K562 (cell line): ENCODE data around the gene CISTR. TPM values are rescaled to one million over a fixed set of nuclear protein-coding genes. Genes with fewer than 3 reads are reported as not detected.
A peak's percentile ranks its signal among the peaks of the same experiment; 100 is the strongest.

Experiments
- ATAC-seq: fragments of 200-7000 bp; cut with Tn5 transposase; 3 replicates; pipeline ENCODE4 v1.9.1; 2020; ENCODE audit warnings: moderate library complexity
- BruUV-seq: library from RNA; stranded (reverse); fragments of 400-500 nt; replicated peaks from 2 replicates; lab custom pipeline; 2021; lab: Mats Ljungman, UMichigan
- CTCF ChIA-PET: fragments of 300-600 bp; formaldehyde crosslinking; extraction: SDS; loops from one replicate; lab custom pipeline; 2021; ENCODE audit warnings: low intra/inter-chr PET ratio; lab: Yijun Ruan, JAX
- POLR2A ChIA-PET: fragments of 300-600, 350-650 bp; sonication (Branson Sonifier 250); formaldehyde crosslinking; extraction: SDS; loops from one replicate; lab custom pipeline; 2021; ENCODE audit warnings: antibody characterized with exemption, inconsistent platforms; lab: Yijun Ruan, JAX
- DNase-seq, 4 experiments: peaks; one replicate each; pipeline versions ENCODE4 v3.0.0 to v3.0.0-alpha.2; 2011 to 2018; ENCODE audit warnings: low spot score in 3 of 4, mixed read lengths in 3 of 4; ENCODE audit errors: extremely low read depth in 1 of 4
- FAIRE-seq: peaks from 2 replicates; lab custom pipeline; 2011; peaks lifted over from hg19 to GRCh38; lab: Jason Lieb, UNC
- H2AFZ ChIP-seq: 2 replicates; pipeline ENCODE4 v1.6.0; 2011; ENCODE audit warnings: low read depth, low read length, control low read depth, inconsistent platforms
- H3K27ac ChIP-seq: fragments of 200-600 bp; 3 replicates; pipeline ENCODE4 v1.8.0; 2011; ENCODE audit warnings: low read depth, mild to moderate bottlenecking, control low read depth, inconsistent platforms, low read length, moderate library complexity, mixed read lengths; ENCODE audit errors: extremely low read depth
- H3K27me3 ChIP-seq, 2 experiments: fragments of 300-600 bp in 1 of 2; 2 replicates in 1 of 2; 3 replicates in 1 of 2; pipeline versions ENCODE4 v1.6.0 to v1.8.0; 2011; ENCODE audit warnings: inconsistent platforms in 2 of 2, low read length in 2 of 2, mild to moderate bottlenecking in 1 of 2, mixed read lengths in 1 of 2, moderate library complexity in 1 of 2; ENCODE audit not compliant: control insufficient read depth in 2 of 2, insufficient read depth in 2 of 2
- H3K36me3 ChIP-seq: fragments of 300-600 bp; 3 replicates; pipeline ENCODE4 v1.8.0; 2011; ENCODE audit warnings: mild to moderate bottlenecking, low read length, inconsistent platforms; ENCODE audit not compliant: control insufficient read depth, insufficient read depth
- H3K4me1 ChIP-seq, 2 experiments: fragments of 200-600 bp in 1 of 2; replicated peaks in 1 of 2; 2 replicates in 1 of 2; 3 replicates in 1 of 2; pipeline versions ENCODE4 v1.5.1 to v1.8.0; 2011; ENCODE audit warnings: inconsistent platforms in 2 of 2, low read length in 2 of 2, mild to moderate bottlenecking in 1 of 2, mixed read lengths in 1 of 2, moderate library complexity in 1 of 2; ENCODE audit not compliant: control insufficient read depth in 2 of 2, insufficient read depth in 2 of 2
- H3K4me2 ChIP-seq: 2 replicates; pipeline ENCODE4 v1.6.1; 2011; ENCODE audit warnings: low read length, control low read depth, inconsistent platforms, mixed read lengths; ENCODE audit not compliant: insufficient read depth
- H3K4me3 ChIP-seq: fragments of 200-600 bp; sonication (generic), shearing (Covaris generic); 2 replicates; pipeline ENCODE4 v1.5.1; 2016; ENCODE audit warnings: control low read depth, inconsistent platforms
- H3K79me2 ChIP-seq: fragments of 200-600 bp; 3 replicates; pipeline ENCODE4 v1.8.0; 2011; ENCODE audit warnings: low read length, inconsistent platforms; ENCODE audit not compliant: control insufficient read depth, insufficient read depth
- H3K9ac ChIP-seq, 2 experiments: 2 replicates each; pipeline versions ENCODE4 v1.6.0 to v1.6.1; 2011; ENCODE audit warnings: low read depth in 2 of 2, low read length in 2 of 2, control low read depth in 1 of 2, inconsistent platforms in 1 of 2, mild to moderate bottlenecking in 1 of 2, mixed read lengths in 1 of 2; ENCODE audit not compliant: insufficient read depth in 1 of 2
- H3K9me1 ChIP-seq: one replicate; pipeline ENCODE4 v1.6.0; 2011; ENCODE audit warnings: inconsistent platforms, mild to moderate bottlenecking, low read length, moderate library complexity; ENCODE audit not compliant: control insufficient read depth, insufficient read depth
- H3K9me3 ChIP-seq: replicated peaks from 2 replicates; pipeline ENCODE4 v1.5.1; 2011; ENCODE audit warnings: low read depth, low read length, inconsistent platforms; ENCODE audit not compliant: control insufficient read depth, insufficient read depth
- H4K20me1 ChIP-seq: replicated peaks from 2 replicates; pipeline ENCODE4 v1.6.1; 2011; ENCODE audit warnings: low read length, inconsistent platforms, mixed read lengths; ENCODE audit not compliant: control insufficient read depth, insufficient read depth
- CTCF ChIP-seq, 3 experiments: IDR thresholded peaks in 2 of 3; conservative IDR thresholded peaks in 1 of 3; 2 replicates each; pipeline ENCODE4 v1.5.1; 2011 to 2012; ENCODE audit warnings: low read length in 3 of 3, mild to moderate bottlenecking in 3 of 3, control low read depth in 2 of 3, improper control_type of control experiment in 1 of 3, inconsistent platforms in 1 of 3, low read depth in 1 of 3, mixed read lengths in 1 of 3, moderate library complexity in 1 of 3; ENCODE audit not compliant: insufficient read depth in 2 of 3
- CXXC5 ChIP-seq: fragments of 250-450 bp; sonication (Bioruptor Pico); IDR thresholded peaks from 2 replicates; pipeline ENCODE4 v1.8.0; 2022; ENCODE audit warnings: inconsistent platforms, mild to moderate bottlenecking, moderate library complexity
- E2F3 ChIP-seq: fragments of 250-450 bp; sonication (Bioruptor Pico); IDR thresholded peaks from 2 replicates; pipeline ENCODE4 v1.4.0; 2020; ENCODE audit warnings: mild to moderate bottlenecking
- HNRNPLL ChIP-seq: fragments of 200-400 bp; formaldehyde crosslinking; IDR thresholded peaks from 2 replicates; pipeline ENCODE4 v1.6.1; 2017; ENCODE audit warnings: low read length, low read depth, mild to moderate bottlenecking; ENCODE audit not compliant: poor library complexity, severe bottlenecking
- MAZ ChIP-seq, 2 experiments: fragments of 450-650 bp in 1 of 2; sonication (generic) in 1 of 2; formaldehyde crosslinking; IDR thresholded peaks in 1 of 2; conservative IDR thresholded peaks in 1 of 2; 2 replicates each; pipeline versions ENCODE4 v1.4.0 to v1.5.0; 2020; ENCODE audit warnings: mild to moderate bottlenecking in 1 of 2, missing genetic modification reagents in 1 of 2
- NFE2L1 ChIP-seq: fragments of 450-650 bp; IDR thresholded peaks from 2 replicates; pipeline ENCODE4 v1.6.1; 2016; ENCODE audit warnings: missing genetic modification characterization, low read depth, mild to moderate bottlenecking, missing compliant biosample characterization, moderate library complexity, borderline replicate concordance
- NR0B1 ChIP-seq: fragments of 450-650 bp; IDR thresholded peaks from one replicate; pipeline ENCODE4 v1.6.1; 2018; ENCODE audit warnings: mild to moderate bottlenecking, moderate library complexity; ENCODE audit not compliant: partially characterized antibody
- PRPF4 ChIP-seq: fragments of 200-400 bp; formaldehyde crosslinking; IDR thresholded peaks from one replicate; pipeline ENCODE4 v1.6.1; 2017; ENCODE audit warnings: low read length, low read depth, mild to moderate bottlenecking; ENCODE audit not compliant: insufficient read depth, poor library complexity, severe bottlenecking
- RBBP5 ChIP-seq: fragments of 200-600 bp; sonication (generic); IDR thresholded peaks from 2 replicates; pipeline ENCODE4 v1.6.1; 2012; ENCODE audit warnings: borderline replicate concordance, mild to moderate bottlenecking, low read length, control low read depth, inconsistent platforms; ENCODE audit not compliant: insufficient read depth, poor library complexity, severe bottlenecking
- RFX1 ChIP-seq: fragments of 450-650 bp; IDR thresholded peaks from 2 replicates; pipeline ENCODE4 v1.6.1; 2016; ENCODE audit warnings: mild to moderate bottlenecking, moderate library complexity
- TAF9B ChIP-seq: fragments of 450-650 bp; IDR thresholded peaks from 2 replicates; pipeline ENCODE4 v1.6.1; 2018; ENCODE audit warnings: mild to moderate bottlenecking; ENCODE audit not compliant: partially characterized antibody
- ZNF174 ChIP-seq: fragments of 250-450 bp; sonication (Bioruptor Pico); IDR thresholded peaks from 2 replicates; pipeline ENCODE4 v1.4.0; 2020; ENCODE audit warnings: mild to moderate bottlenecking
- ZNF184 ChIP-seq: sonication (generic); formaldehyde crosslinking; IDR thresholded peaks from 2 replicates; pipeline ENCODE4 v1.5.0; 2020; ENCODE audit warnings: missing genetic modification reagents
- ZNF212 ChIP-seq: fragments of 450-650 bp; formaldehyde crosslinking; IDR thresholded peaks from 2 replicates; pipeline ENCODE4 v1.4.0; 2020; ENCODE audit warnings: mild to moderate bottlenecking
- ZNF75A ChIP-seq: fragments of 450-650 bp; formaldehyde crosslinking; IDR thresholded peaks from 2 replicates; pipeline ENCODE4 v1.4.0; 2020; ENCODE audit warnings: mild to moderate bottlenecking
- WGBS: fragments of 100-300 bp; shearing (Covaris generic); methylation state at CpG from one replicate; pipeline ENCODE4 v1.1.6; 2016; ENCODE audit warnings: low coverage, mixed read lengths; ENCODE audit not compliant: insufficient coverage; ENCODE audit errors: missing lambda C conversion rate; 5-methylcytosine and 5-hydroxymethylcytosine counted together
- in situ Hi-C: fragments of 300-500 bp; cut with MboI; formaldehyde crosslinking; loops from 4 replicates; pipeline ENCODE4 v1.15.0; 2018; ENCODE audit warnings: inconsistent platforms, mixed read lengths
- intact Hi-C: fragments of 100-400 bp; cut with micrococcal nuclease; formaldehyde crosslinking; loops from 2 replicates; pipeline ENCODE4 v1.14.2; 2022
- polyA plus RNA-seq, 8 experiments: library from polyadenylated mRNA; depleted of rRNA in 4 of 8; stranded (reverse) in 5 of 8; unstranded in 3 of 8; fragments of >200 nt; fragmentation: Nextera tagmentation in 2 of 8; fragmentation: Illumina TruSeq in 1 of 8; extraction: Ambion mirVana in 2 of 8; extraction: Trizol in 1 of 8; gene quantifications; 2 replicates each; pipeline versions ENCODE4 v1.2.1 to v1.2.3, GENCODE V29; 2011 to 2014; ENCODE audit warnings: inconsistent platforms in 1 of 8, missing spikeins in 1 of 8
- total RNA-seq, 7 experiments: library from RNA; depleted of rRNA in 6 of 7; stranded (reverse); fragments of >200 nt in 6 of 7; fragmentation: Illumina TruSeq in 2 of 7; extraction: Trizol in 2 of 7; gene quantifications; 2 replicates each; pipeline versions ENCODE4 v1.2.1 to v1.2.3, GENCODE V29; 2011 to 2021; ENCODE audit warnings: low replicate concordance in 1 of 7

The CISTR gene
- total and polyA plus RNA-seq, 9 of the 15 experiments (the other 6 are each of a cell fraction or from before 2014, with no cell fraction given), result not detected

- ATAC-seq, result no peak
- no peak for FAIRE-seq
Measured at GRCh38 chr12:53710091-53710490, 41.7 kb downstream of the CISTR start.

GRCh38 chr12:53709671-53710070 lies 42.1 kb downstream of the CISTR start:
- no peaks in the 10 kb centered on the region for H3K9me3 ChIP-seq
- H2AFZ ChIP-seq, result no peak overlapping the region
- in situ Hi-C loops (no loop called here), intact Hi-C loops (no loop called here)
- no peaks in the 10 kb centered on the region for H3K79me2 ChIP-seq
- ATAC-seq (no peak), DNase-seq (no peak), FAIRE-seq (no peak)
- H3K9me1 ChIP-seq, result no peaks in the 10 kb centered on the region
- H3K27ac ChIP-seq, result no peak overlapping the region
- no peak overlapping the region for H3K4me3 ChIP-seq
- peaks cover 15% of the 10 kb centered on the region; the same call in 1 of the 2 replicates for H4K20me1 ChIP-seq
- no peaks in the 10 kb centered on the region for H3K4me1 ChIP-seq
- ChIA-PET POLR2A (interaction anchor here (0.6 to 1.3 kb wide), 3 partner anchors 8 to 37 kb away, joined by 3 read pairs; no protein-coding TSS in a partner anchor), CTCF (no interaction called here)
- H3K9ac ChIP-seq, result no peak overlapping the region
- 2% methylated on average over 4 of the region's 4 CpGs for WGBS
- H3K36me3 ChIP-seq, result no peaks in the 10 kb centered on the region
- H3K4me2 ChIP-seq, result no peak overlapping the region
- no TSS peak for BruUV-seq
- peaks cover 35 to 81% of the 10 kb centered on the region in 2 experiments for H3K27me3 ChIP-seq
- TF ChIP-seq CXXC5 (CRISPR knock-in tag), result no peak
- no peak for TF ChIP-seq ZNF174
- TF ChIP-seq CTCF (IDR thresholded peaks at IDR 0.05 in 2 of 3, conservative IDR thresholded peaks at IDR 0.05 in 1 of 3; ENCODE audit: insufficient read depth in 2 of 3, low read depth in 1 of 3, low read length in 3 of 3), result no peak
- TF ChIP-seq RBBP5, result no peak
- no peak for TF ChIP-seq NR0B1
- TF ChIP-seq ZNF184, result no peak
- TF ChIP-seq MAZ (CRISPR knock-in tag; conservative IDR thresholded peaks at IDR 0.05 in 1 of 2, IDR thresholded peaks at IDR 0.05 in 1 of 2), result no peak
- no peak for TF ChIP-seq ZNF212 (CRISPR knock-in tag)
- no peak for TF ChIP-seq PRPF4
- TF ChIP-seq HNRNPLL, result no peak
- no peak for TF ChIP-seq ZNF75A (CRISPR knock-in tag)

More at GRCh38 chr12:53710091-53710490, 41.7 kb downstream of the CISTR start:
- Histone ChIP-seq H3K4me3 (no peak overlapping the region), H3K9ac (no peak overlapping the region), H3K79me2 (no peaks in the 10 kb centered on the region), H3K27me3 (peaks cover 35 to 81% of the 10 kb centered on the region in 2 experiments), H3K9me3 (no peaks in the 10 kb centered on the region), H3K27ac (no peak overlapping the region), H4K20me1 (peaks cover 15% of the 10 kb centered on the region; the same call in 1 of the 2 replicates), H3K9me1 (no peaks in the 10 kb centered on the region), H2AFZ (no peak overlapping the region), H3K36me3 (no peaks in the 10 kb centered on the region), H3K4me1 (no peaks in the 10 kb centered on the region), H3K4me2 (no peak overlapping the region)
- in situ Hi-C loops, result no loop called here
- DNase-seq, result no peak
- WGBS, result 12% methylated on average over 6 of the region's 6 CpGs
- ChIA-PET CTCF (no interaction called here), POLR2A (interaction anchor here (0.6 to 1.3 kb wide), 2 partner anchors 8 to 36 kb away, joined by 3 read pairs; no protein-coding TSS in a partner anchor)
- TF ChIP-seq NFE2L1 (no peak), RFX1 (peak; percentile 57), TAF9B (no peak), E2F3 (CRISPR knock-in tag) (no peak)
- intact Hi-C loops, result no loop called here
- no TSS peak for BruUV-seq
